ENCODE data around the gene DEFB112.

DEFB112 gene

GRCh38 chr6:50049829-50050228 lies at the start of gene DEFB112:
DEFB112 (minus strand) TSS chr6:50049929; CDS start chr6:50049869, 60 bp downstream.
- DNase-seq = no peak

- no peak for DNase-seq
Measured at GRCh38 chr6:50098641-50098993, 48.9 kb upstream of the DEFB112 start.

GRCh38 chr6:50097966-50098640 lies 48.4 kb upstream of the DEFB112 start:
- no peak for DNase-seq

GRCh38 chr6:50096296-50096695 lies 46.6 kb upstream of the DEFB112 start:
- no peak for DNase-seq

- DNase-seq = no peak
Measured at GRCh38 chr6:50093938-50094272, 44.2 kb upstream of the DEFB112 start.

- DNase-seq = no peak
Measured at GRCh38 chr6:50093116-50093937, 43.6 kb upstream of the DEFB112 start.

- DNase-seq = no peak
Measured at GRCh38 chr6:50091641-50092040, 41.9 kb upstream of the DEFB112 start.

- no peak for DNase-seq
Measured at GRCh38 chr6:50089911-50090310, 40.2 kb upstream of the DEFB112 start.

- DNase-seq = no peak
Measured at GRCh38 chr6:50087231-50087954, 37.7 kb upstream of the DEFB112 start.

- DNase-seq = no peak
Measured at GRCh38 chr6:50077385-50077784, 27.7 kb upstream of the DEFB112 start.

- DNase-seq = no peak
Measured at GRCh38 chr6:50076431-50076830, 26.7 kb upstream of the DEFB112 start.

- no peak for DNase-seq
Measured at GRCh38 chr6:50071921-50072320, 22.2 kb upstream of the DEFB112 start.

- no peak for DNase-seq
Measured at GRCh38 chr6:50070101-50070500, 20.4 kb upstream of the DEFB112 start.

- no peak for DNase-seq
Measured at GRCh38 chr6:50062051-50062450, 12.3 kb upstream of the DEFB112 start.

- DNase-seq = no peak
Measured at GRCh38 chr6:50056242-50056641, 6.5 kb upstream of the DEFB112 start.

GRCh38 chr6:50047026-50047425 lies 2.7 kb downstream of the DEFB112 start:
- no peak for DNase-seq

- no peak for DNase-seq
Measured at GRCh38 chr6:50030777-50031562, 18.8 kb downstream of the DEFB112 start.

GRCh38 chr6:50030350-50030749 lies 19.4 kb downstream of the DEFB112 start:
- DNase-seq = no peak

- no peak for DNase-seq
Measured at GRCh38 chr6:50025258-50025657, 24.5 kb downstream of the DEFB112 start.

- no peak for DNase-seq
Measured at GRCh38 chr6:50021894-50022293, 27.8 kb downstream of the DEFB112 start, which contains the start of gene DEFB110. DEFB110 (minus strand) TSS chr6:50021994; CDS start chr6:50021935, 59 bp downstream.

GRCh38 chr6:50007819-50008218 lies 41.9 kb downstream of the DEFB112 start:
- DNase-seq = no peak

GRCh38 chr6:50003139-50003538 lies 46.6 kb downstream of the DEFB112 start:
- DNase-seq = no peak

GRCh38 chr6:49995278-49995677 lies 54.5 kb downstream of the DEFB112 start:
- DNase-seq = no peak

Measured in activated naive CD4-positive, alpha-beta T cell treated with Interleukin-2 at 50 U/mL for 16 hours (primary cell).